B cell (primary cell): ENCODE data around the gene ITSN1. TPM values are rescaled to one million over a fixed set of nuclear protein-coding genes. Genes with fewer than 3 reads are reported as not detected.

Experiments used
- ATAC-seq: fragments of 200-7000 bp; cut with Tn5 transposase; one replicate; pipeline ENCODE4 v1.10.0; 2021; ENCODE audit warnings: low read depth, mild to moderate bottlenecking, moderate number of reproducible peaks, moderate library complexity
- CTCF ChIA-PET: fragments of 350-600 bp; sonication (Branson Sonifier 250); formaldehyde crosslinking; loops from one replicate; lab custom pipeline; 2021; ENCODE audit warnings: antibody characterized with exemption, inconsistent platforms; lab: Charles Lee
- POLR2A ChIA-PET: fragments of 350-600 bp; sonication (Branson Sonifier 250); formaldehyde crosslinking; loops from one replicate; lab custom pipeline; 2021; ENCODE audit warnings: antibody characterized with exemption; lab: Charles Lee
- DNase-seq: peaks from one replicate; pipeline ENCODE4 v3.0.0; 2013
- H2AFZ ChIP-seq: 2 replicates; pipeline ENCODE4 v1.6.1; 2012; ENCODE audit warnings: mild to moderate bottlenecking, low read depth, low read length; ENCODE audit not compliant: insufficient read depth, poor library complexity, severe bottlenecking
- H3K27ac ChIP-seq, 2 donors: 1 replicate in 1 of 2; 2 replicates in 1 of 2; pipeline ENCODE4 v1.5.1; 2012 to 2013; ENCODE audit warnings: low read length in 2 of 2, mild to moderate bottlenecking in 2 of 2, moderate library complexity in 1 of 2
- H3K27me3 ChIP-seq, 4 experiments: fragments of 200-600 bp in 1 of 4; sonication (generic) in 1 of 4; replicated peaks in 1 of 4; 1 replicate in 2 of 4; 2 replicates in 2 of 4; pipeline versions ENCODE4 v1.6.1 to v1.7.0; 2013 to 2016; ENCODE audit warnings: low read length in 3 of 4, mild to moderate bottlenecking in 2 of 4, mixed read lengths in 1 of 4, moderate library complexity in 1 of 4; ENCODE audit not compliant: insufficient read depth in 4 of 4, control insufficient read depth in 3 of 4; ENCODE audit errors: control extremely low read depth in 1 of 4
- H3K36me3 ChIP-seq, 2 experiments: replicated peaks in 1 of 2; 1 replicate in 1 of 2; 2 replicates in 1 of 2; pipeline versions ENCODE4 v1.6.1 to v1.7.1; 2013; ENCODE audit warnings: low read length in 1 of 2; ENCODE audit not compliant: insufficient read depth in 2 of 2, control insufficient read depth in 1 of 2; ENCODE audit errors: control extremely low read depth in 1 of 2, extremely low read depth in 1 of 2
- H3K4me1 ChIP-seq, 2 donors: fragments of 200-600 bp in 1 of 2; sonication (generic) in 1 of 2; 1 replicate in 1 of 2; 2 replicates in 1 of 2; pipeline versions ENCODE4 v1.5.1 to v1.6.1; 2013 to 2017; ENCODE audit warnings: low read length in 2 of 2; ENCODE audit not compliant: control insufficient read depth in 2 of 2, insufficient read depth in 2 of 2
- H3K4me2 ChIP-seq: replicated peaks from 2 replicates; pipeline ENCODE3; 2012; ENCODE audit warnings: mild to moderate bottlenecking, low read depth, low read length; ENCODE audit not compliant: poor library complexity, severe bottlenecking
- H3K4me3 ChIP-seq, 5 experiments: fragments of 200-600 bp in 1 of 5; sonication (generic) in 1 of 5; 1 replicate in 3 of 5; 2 replicates in 2 of 5; pipeline versions ENCODE4 v1.5.1 to v1.7.0; 2011 to 2016; ENCODE audit warnings: low read length in 4 of 5, mild to moderate bottlenecking in 4 of 5, low read depth in 2 of 5, control low read depth in 1 of 5, moderate library complexity in 1 of 5; ENCODE audit not compliant: insufficient read depth in 1 of 5; ENCODE audit errors: control extremely low read depth in 1 of 5, extremely low read depth in 1 of 5
- H3K79me2 ChIP-seq: fragments of 200-600 bp; sonication (generic); one replicate; pipeline ENCODE4 v1.6.0; 2016; ENCODE audit warnings: low read length; ENCODE audit not compliant: control insufficient read depth, insufficient read depth
- H3K9ac ChIP-seq: fragments of 200-600 bp; sonication (generic); 2 replicates; pipeline ENCODE4 v1.6.1; 2017; ENCODE audit warnings: mild to moderate bottlenecking, low read length, moderate library complexity
- H3K9me3 ChIP-seq, 3 donors: one replicate each; pipeline versions ENCODE4 v1.6.1 to v1.7.1; 2013; ENCODE audit warnings: low read length in 2 of 3; ENCODE audit not compliant: control insufficient read depth in 2 of 3, insufficient read depth in 1 of 3; ENCODE audit errors: control extremely low read depth in 1 of 3
- H4K20me1 ChIP-seq: 2 replicates; pipeline ENCODE4 v1.6.0; 2012; ENCODE audit warnings: mild to moderate bottlenecking, low read length; ENCODE audit not compliant: insufficient read depth, control insufficient read depth, poor library complexity, severe bottlenecking
- H3K27ac Mint-ChIP-seq: one replicate; pipeline ENCODE4 v1.8.0; 2021; ENCODE audit warnings: mixed read lengths
- H3K27me3 Mint-ChIP-seq: one replicate; pipeline ENCODE4 v1.8.0; 2021; ENCODE audit warnings: mixed read lengths
- H3K4me1 Mint-ChIP-seq: one replicate; pipeline ENCODE4 v1.8.0; 2021; ENCODE audit warnings: mixed read lengths
- H3K4me3 Mint-ChIP-seq: one replicate; pipeline ENCODE4 v1.8.0; 2021; ENCODE audit warnings: mixed read lengths
- H3K9me3 Mint-ChIP-seq: one replicate; pipeline ENCODE4 v1.8.0; 2022; ENCODE audit warnings: mixed read lengths; ENCODE audit not compliant: insufficient read depth
- CTCF ChIP-seq: fragments of 200-600 bp; IDR thresholded peaks from one replicate; pipeline ENCODE4 v1.8.0; 2022; ENCODE audit warnings: antibody characterized with exemption, mild to moderate bottlenecking
- EZH2 ChIP-seq: IDR thresholded peaks from 2 replicates; pipeline ENCODE4 v1.6.1; 2012; ENCODE audit warnings: borderline replicate concordance, low read depth, mild to moderate bottlenecking, moderate library complexity, low read length; ENCODE audit not compliant: insufficient read depth, poor library complexity, severe bottlenecking
- WGBS: methylation state at CpG from one replicate; pipeline ENCODE4 v1.1.5; 2013; ENCODE audit warnings: missing lambda C conversion rate; ENCODE audit not compliant: insufficient coverage; 5-methylcytosine and 5-hydroxymethylcytosine counted together
- intact Hi-C: fragments of 100-400 bp; cut with micrococcal nuclease; formaldehyde crosslinking; loops from one replicate; pipeline ENCODE4 v1.10.0; 2022
- polyA plus RNA-seq: library from polyadenylated mRNA; depleted of rRNA; stranded (reverse); fragments of >200 nt; gene quantifications from 2 replicates; pipeline ENCODE4 v1.2.3, GENCODE V29; 2012
- total RNA-seq, 2 donors: library from RNA; stranded (reverse); fragments of 120-200 nt in 1 of 2; gene quantifications; 1 replicate in 1 of 2; 2 replicates in 1 of 2; pipeline versions ENCODE4 v1.2.3 to v1.2.4, GENCODE V29; 2013 to 2022

Gene ITSN1
- total and polyA plus RNA-seq, 2 donors (not counting 1 experiment from before 2014, with no cell fraction given), result 0.31 to 2.4 TPM

DNA sequence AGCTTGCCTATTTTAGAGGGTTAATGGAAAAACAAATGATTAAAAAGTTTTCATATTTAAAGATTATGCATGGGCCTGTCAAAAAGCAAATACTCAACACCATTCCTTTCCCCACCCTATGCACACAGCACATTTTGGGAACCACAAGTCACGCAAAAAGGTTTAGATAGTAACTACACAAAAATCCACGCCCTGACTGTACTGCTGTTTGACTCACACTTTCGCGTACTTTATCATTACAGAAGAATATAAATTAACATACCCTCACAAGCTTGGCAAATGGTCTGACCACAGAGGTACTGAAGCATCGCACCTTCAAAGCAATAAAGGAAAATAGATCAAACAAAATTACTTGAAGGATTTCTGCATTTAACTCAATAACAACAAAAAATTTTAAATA, 271.9 kb downstream of the ITSN1 start:
- H3K4me3 Mint-ChIP-seq, result peak overlapping the region; percentile 50
- H3K4me3 ChIP-seq, result no peak overlapping the region
- ATAC-seq (no peak), DNase-seq (no peak)
- 56% methylated on average over 4 of the region's 5 CpGs for WGBS
- ChIA-PET CTCF (interaction anchor here (0.8 to 5.2 kb wide), 3 partner anchors 10 to 448 kb away, joined by 4 to 37 read pairs (median 14); no protein-coding TSS in a partner anchor), POLR2A (no interaction called here)
- no peak overlapping the region for H2AFZ ChIP-seq
- no peaks in the 10 kb centered on the region for H3K27me3 Mint-ChIP-seq
- H3K4me1 Mint-ChIP-seq, result peaks cover 27% of the 10 kb centered on the region
- H3K9ac ChIP-seq, result no peak overlapping the region
- H3K9me3 Mint-ChIP-seq, result no peaks in the 10 kb centered on the region
- H4K20me1 ChIP-seq, result peaks cover 6% of the 10 kb centered on the region
- peak overlapping the region; percentile 81 for H3K4me2 ChIP-seq
- TF ChIP-seq CTCF (no peak), EZH2 (no peak)
- no peaks in the 10 kb centered on the region for H3K27me3 ChIP-seq
- H3K36me3 ChIP-seq, result peaks cover 0 to 34% of the 10 kb centered on the region in 2 experiments
- no peaks in the 10 kb centered on the region for H3K9me3 ChIP-seq
- H3K79me2 ChIP-seq, result peaks cover 28% of the 10 kb centered on the region
- intact Hi-C loops, result loop anchor here (2.0 to 10.0 kb wide), 3 partner anchors 423 to 1639 kb away; partner anchors contain the start of genes DNAJC28, MIS18A and URB1
- peaks cover 14 to 16% of the 10 kb centered on the region in 2 donors for H3K4me1 ChIP-seq
- no peak overlapping the region for H3K27ac ChIP-seq
- peak overlapping the region; percentile 35 for H3K27ac Mint-ChIP-seq

DNA sequence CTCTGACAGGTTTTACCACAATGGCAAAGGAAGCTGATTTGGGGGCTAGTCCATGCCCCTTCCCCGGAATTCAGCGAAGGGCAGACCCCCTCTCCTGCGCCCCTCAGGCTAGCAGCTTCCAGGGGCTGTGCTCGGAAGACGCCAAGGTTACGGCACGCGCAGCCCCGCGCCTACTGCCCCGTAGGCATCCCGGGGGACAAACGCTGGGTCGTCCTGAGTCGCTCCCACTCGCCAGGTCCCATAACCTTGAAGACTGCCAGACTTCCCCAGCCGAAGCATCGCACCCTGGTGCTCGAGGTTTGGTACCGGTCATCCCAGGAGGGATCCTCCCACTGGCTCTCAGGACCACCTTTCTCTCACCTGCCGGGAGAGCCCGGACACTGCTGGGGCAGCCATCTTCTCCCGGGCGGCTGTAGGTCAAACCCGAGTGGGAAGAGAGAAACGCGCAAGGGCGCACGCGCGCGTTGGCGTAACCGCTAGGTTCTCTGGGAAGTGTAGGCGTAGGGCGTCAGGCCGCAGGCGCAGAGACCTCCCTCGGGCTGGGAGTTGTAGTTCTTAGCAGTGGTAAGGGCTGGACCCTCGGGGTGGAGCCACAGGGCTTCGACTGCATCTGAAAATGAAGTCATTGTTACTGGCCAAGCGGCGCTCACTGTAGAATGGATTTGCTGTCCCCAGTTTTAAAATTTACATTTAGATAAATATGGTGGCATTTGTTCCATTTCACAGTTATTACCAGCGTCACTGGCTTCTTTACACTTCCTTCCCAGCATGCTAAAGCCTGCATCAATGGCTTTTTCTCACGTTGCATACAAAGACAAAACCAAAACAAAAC, 273.3 kb downstream of the ITSN1 start, which contains the start of gene ATP5PO:
Gene ATP5PO, minus strand, starts transcription at position 437 of the 832 bp plus-strand sequence. Its CDS starts 41 bp downstream, at position 396.
- TF ChIP-seq EZH2 (no peak), CTCF (no peak)
- H3K27ac Mint-ChIP-seq, result peak within 1 kb of the TSS; percentile 94
- under 1% methylated on average over 40 of the region's 45 CpGs for WGBS
- peak within 1 kb of the TSS; percentile 62 to 99 (median 85) for H3K4me3 ChIP-seq
- CTCF ChIA-PET, result interaction anchor here (2.3 to 10.0 kb wide), 3 partner anchors 8 to 433 kb away, joined by 14 to 632 read pairs (median 37); no protein-coding TSS in a partner anchor
- ATAC-seq (peak; percentile 100), DNase-seq (peak; percentile 97)
- H3K79me2 ChIP-seq, result peaks cover 28% of the 10 kb centered on the region
- peak within 1 kb of the TSS; percentile 93 for H3K9ac ChIP-seq
- H3K4me1 Mint-ChIP-seq, result peaks cover 27% of the 10 kb centered on the region
- peak within 1 kb of the TSS; percentile 81 for H3K4me2 ChIP-seq
- POLR2A ChIA-PET, result no interaction called here
- peak within 1 kb of the TSS; percentile 49 to 86 for H3K27ac ChIP-seq
- H3K27me3 Mint-ChIP-seq, result no peaks in the 10 kb centered on the region
- H3K27me3 ChIP-seq, result no peaks in the 10 kb centered on the region
- no peaks in the 10 kb centered on the region for H3K9me3 ChIP-seq
- intact Hi-C loops, result loop anchor here (1.0 to 10.0 kb wide), 5 partner anchors 158 to 1641 kb away; partner anchors contain the start of genes DNAJC28, DONSON, MIS18A and MRPS6
- peaks cover 0 to 25% of the 10 kb centered on the region in 2 experiments for H3K36me3 ChIP-seq
- H3K9me3 Mint-ChIP-seq, result no peaks in the 10 kb centered on the region
- peak within 1 kb of the TSS; percentile 92 for H2AFZ ChIP-seq
- H3K4me3 Mint-ChIP-seq, result peak within 1 kb of the TSS; percentile 98
- peaks cover 14 to 16% of the 10 kb centered on the region in 2 donors for H3K4me1 ChIP-seq
- H4K20me1 ChIP-seq, result peaks cover 6% of the 10 kb centered on the region
